GM23338 (cell line): ENCODE data around the gene YIPF5. TPM values are rescaled to one million over a fixed set of nuclear protein-coding genes. Genes with fewer than 3 reads are reported as not detected.
A peak's percentile ranks its signal among the peaks of the same experiment; 100 is the strongest.

Experiments used
- ATAC-seq: fragments of 200-7000 bp; cut with Tn5 transposase; 3 replicates; pipeline ENCODE4 v1.9.1; 2020
- DNase-seq: peaks from one replicate; pipeline ENCODE4 v3.0.0-alpha.2; 2015; ENCODE audit warnings: low spot score
- H2AFZ ChIP-seq: fragments of 200-600 bp; sonication (generic); 2 replicates; pipeline ENCODE4 v1.8.0; 2016; ENCODE audit warnings: antibody characterized with exemption, mild to moderate bottlenecking, moderate library complexity
- H3F3A ChIP-seq: fragments of 200-600 bp; sonication (generic); replicated peaks from 2 replicates; pipeline ENCODE4 v1.8.0; 2017; ENCODE audit warnings: antibody characterized with exemption, mixed run types, low read depth
- H3K27ac ChIP-seq: fragments of 200-600 bp; sonication (generic); 2 replicates; pipeline ENCODE4 v1.6.1; 2016; ENCODE audit warnings: low read depth
- H3K27me3 ChIP-seq: fragments of 200-600 bp; sonication (generic); 2 replicates; pipeline ENCODE4 v1.8.0; 2016; ENCODE audit warnings: mild to moderate bottlenecking, mixed run types, moderate library complexity; ENCODE audit not compliant: insufficient read depth
- H3K36me3 ChIP-seq: fragments of 200-600 bp; sonication (generic); 2 replicates; pipeline ENCODE4 v1.8.0; 2016; ENCODE audit warnings: mild to moderate bottlenecking; ENCODE audit not compliant: insufficient read depth
- H3K4me1 ChIP-seq: fragments of 200-600 bp; sonication (generic); 2 replicates; pipeline ENCODE4 v1.8.0; 2016; ENCODE audit warnings: mild to moderate bottlenecking, moderate library complexity; ENCODE audit not compliant: insufficient read depth
- H3K4me2 ChIP-seq: fragments of 200-600 bp; sonication (generic); 2 replicates; pipeline ENCODE4 v1.7.1; 2017; ENCODE audit warnings: mixed run types
- H3K4me3 ChIP-seq: fragments of 200-600 bp; sonication (generic); 2 replicates; pipeline ENCODE4 v1.6.1; 2016; ENCODE audit warnings: mixed run types
- H3K79me2 ChIP-seq: fragments of 200-600 bp; sonication (generic); replicated peaks from 2 replicates; pipeline ENCODE4 v1.8.0; 2017; ENCODE audit warnings: mild to moderate bottlenecking; ENCODE audit not compliant: insufficient read depth
- H3K9me2 ChIP-seq: fragments of 200-600 bp; sonication (generic); 2 replicates; pipeline ENCODE4 v1.8.0; 2017; ENCODE audit not compliant: insufficient read depth
- H4K20me1 ChIP-seq: fragments of 200-600 bp; sonication (generic); replicated peaks from 2 replicates; pipeline ENCODE4 v1.8.0; 2017; ENCODE audit warnings: mild to moderate bottlenecking; ENCODE audit not compliant: insufficient read depth
- H3K27ac Mint-ChIP-seq: 2 replicates; pipeline ENCODE4 v1.8.0; 2020; ENCODE audit warnings: inconsistent platforms, mild to moderate bottlenecking, moderate library complexity, mixed read lengths
- H3K27me3 Mint-ChIP-seq: 3 replicates; pipeline ENCODE4 v1.8.0; 2022; ENCODE audit warnings: low read depth, mild to moderate bottlenecking, moderate library complexity, mixed read lengths, inconsistent platforms; ENCODE audit not compliant: insufficient read depth, poor library complexity
- H3K36me3 Mint-ChIP-seq: 3 replicates; pipeline ENCODE4 v1.8.0; 2021; ENCODE audit warnings: low read depth, mild to moderate bottlenecking, inconsistent platforms, moderate library complexity, mixed read lengths
- H3K4me1 Mint-ChIP-seq: 3 replicates; pipeline ENCODE4 v1.8.0; 2020; ENCODE audit warnings: mild to moderate bottlenecking, inconsistent platforms, mixed read lengths
- H3K4me3 Mint-ChIP-seq: 3 replicates; pipeline ENCODE4 v1.8.0; 2021; ENCODE audit warnings: moderate library complexity, mild to moderate bottlenecking, inconsistent platforms, mixed read lengths
- H3K9me3 Mint-ChIP-seq: 3 replicates; pipeline ENCODE4 v1.8.0; 2020; ENCODE audit warnings: moderate library complexity, mild to moderate bottlenecking, inconsistent platforms, mixed read lengths
- CREB1 ChIP-seq: fragments of 250-450 bp; sonication (Bioruptor Pico); IDR thresholded peaks from 2 replicates; pipeline ENCODE4 v1.5.0; 2020; ENCODE audit warnings: low read depth, mild to moderate bottlenecking, moderate library complexity
- EZH2 ChIP-seq: fragments of 200-600 bp; sonication (generic); IDR thresholded peaks from one replicate; pipeline ENCODE4 v1.8.0; 2017; ENCODE audit warnings: antibody characterized with exemption, mild to moderate bottlenecking, low read depth; ENCODE audit not compliant: unreplicated experiment
- JUNB ChIP-seq: IDR thresholded peaks from one replicate; pipeline ENCODE4 v1.6.1; 2016; ENCODE audit warnings: antibody characterized with exemption; ENCODE audit not compliant: unreplicated experiment
- NANOG ChIP-seq: IDR thresholded peaks from 2 replicates; pipeline ENCODE4 v1.6.1; 2016; ENCODE audit warnings: antibody characterized with exemption, borderline replicate concordance
- POLR2AphosphoS5 ChIP-seq: IDR thresholded peaks from 2 replicates; pipeline ENCODE4 v1.6.1; 2016; ENCODE audit warnings: antibody characterized with exemption, low read depth
- ZNF114 ChIP-seq: fragments of 250-450 bp; sonication (Bioruptor Pico); IDR thresholded peaks from 2 replicates; pipeline ENCODE4 v1.5.0; 2020; ENCODE audit warnings: mild to moderate bottlenecking, moderate library complexity
- polyA plus RNA-seq: library from polyadenylated mRNA; unstranded; fragments of >200 nt; fragmentation: Nextera tagmentation; extraction: Ambion mirVana; gene quantifications from 2 replicates; pipeline ENCODE4 v1.2.1, GENCODE V29; 2016
- total RNA-seq: library from RNA; depleted of rRNA; stranded (reverse); fragments of >200 nt; shearing (Covaris generic); gene quantifications from 2 replicates; pipeline ENCODE4 v1.2.3, GENCODE V29; 2014
- TF ChIP-seq, protein P1 (sequence below), 2 experiments: fragments of 200-600 bp in 1 of 2; sonication (generic) in 1 of 2; conservative IDR thresholded peaks; 2 replicates each; pipeline versions ENCODE4 v1.5.1 to v1.6.1; 2016 to 2017; ENCODE audit warnings: antibody characterized with exemption in 2 of 2, low read depth in 2 of 2, mild to moderate bottlenecking in 2 of 2, moderate library complexity in 1 of 2
- TF ChIP-seq, protein P2 (sequence below): IDR thresholded peaks from one replicate; pipeline ENCODE4 v1.6.1; 2018; ENCODE audit warnings: antibody characterized with exemption; ENCODE audit not compliant: unreplicated experiment

Gene YIPF5
- total and polyA plus RNA-seq, 2 experiments from 2014 or later, result 28.1 to 46.5 TPM

DNA sequence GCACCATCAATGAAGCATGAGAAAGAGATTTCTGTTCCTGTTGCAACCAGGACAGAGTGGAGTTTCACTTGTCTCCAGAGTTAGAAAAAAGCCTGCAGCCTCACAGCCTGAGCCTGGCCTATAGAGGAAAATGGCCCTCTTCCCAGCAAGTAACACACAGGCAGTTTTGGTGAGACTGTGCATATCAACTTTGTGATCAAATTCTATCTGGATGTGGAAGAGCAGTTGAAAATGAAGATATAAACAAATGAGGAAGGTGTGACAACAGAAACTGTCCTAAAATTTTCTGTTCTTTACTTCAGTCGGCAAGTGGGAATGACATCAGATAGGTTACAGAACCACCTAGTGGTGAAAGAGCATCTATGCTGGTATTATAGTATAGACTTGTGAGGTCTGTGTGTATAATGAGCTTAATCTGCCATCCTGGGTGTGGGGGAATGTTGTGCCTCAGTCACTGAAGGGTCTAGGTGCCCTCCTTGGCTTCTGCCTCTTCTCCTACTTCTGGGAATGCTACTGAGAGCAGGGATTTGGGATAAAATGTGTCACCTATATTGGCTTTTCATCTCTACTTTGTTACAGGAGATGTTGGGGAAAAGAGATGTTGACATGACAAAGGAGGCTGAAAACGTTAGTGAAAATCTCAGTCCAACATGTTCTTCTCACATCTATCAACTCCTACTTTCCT lies 28.2 kb downstream of the YIPF5 start:
- Histone ChIP-seq H3K4me3 (no peak overlapping the region), H3K4me2 (no peak overlapping the region), H4K20me1 (no peaks in the 10 kb centered on the region), H3K27me3 (no peaks in the 10 kb centered on the region), H3K4me1 (no peaks in the 10 kb centered on the region), H3K9me2 (no peaks in the 10 kb centered on the region), H3K27ac (no peak overlapping the region), H3K36me3 (no peaks in the 10 kb centered on the region), H3K79me2 (no peaks in the 10 kb centered on the region), H2AFZ (peak overlapping the region; percentile 54; the same call in 1 of the 2 replicates), H3F3A (no peaks in the 10 kb centered on the region)
- ATAC-seq, result peak; percentile 98
- H3K9me3 Mint-ChIP-seq, result no peaks in the 10 kb centered on the region
- peak; percentile 77 for DNase-seq
- H3K4me3 Mint-ChIP-seq, result no peak overlapping the region
- no peak overlapping the region for H3K27ac Mint-ChIP-seq
- TF ChIP-seq CREB1 (0 out of 2 replicates have a peak, but pooled peaks have one; percentile 16), JUNB (no peak)
- TF ChIP-seq, protein P1, sequence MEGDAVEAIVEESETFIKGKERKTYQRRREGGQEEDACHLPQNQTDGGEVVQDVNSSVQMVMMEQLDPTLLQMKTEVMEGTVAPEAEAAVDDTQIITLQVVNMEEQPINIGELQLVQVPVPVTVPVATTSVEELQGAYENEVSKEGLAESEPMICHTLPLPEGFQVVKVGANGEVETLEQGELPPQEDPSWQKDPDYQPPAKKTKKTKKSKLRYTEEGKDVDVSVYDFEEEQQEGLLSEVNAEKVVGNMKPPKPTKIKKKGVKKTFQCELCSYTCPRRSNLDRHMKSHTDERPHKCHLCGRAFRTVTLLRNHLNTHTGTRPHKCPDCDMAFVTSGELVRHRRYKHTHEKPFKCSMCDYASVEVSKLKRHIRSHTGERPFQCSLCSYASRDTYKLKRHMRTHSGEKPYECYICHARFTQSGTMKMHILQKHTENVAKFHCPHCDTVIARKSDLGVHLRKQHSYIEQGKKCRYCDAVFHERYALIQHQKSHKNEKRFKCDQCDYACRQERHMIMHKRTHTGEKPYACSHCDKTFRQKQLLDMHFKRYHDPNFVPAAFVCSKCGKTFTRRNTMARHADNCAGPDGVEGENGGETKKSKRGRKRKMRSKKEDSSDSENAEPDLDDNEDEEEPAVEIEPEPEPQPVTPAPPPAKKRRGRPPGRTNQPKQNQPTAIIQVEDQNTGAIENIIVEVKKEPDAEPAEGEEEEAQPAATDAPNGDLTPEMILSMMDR (conservative IDR thresholded peaks at IDR 0.05; ENCODE audit: low read depth in 2 of 2), result peak; percentile 76 to 78
- no peaks in the 10 kb centered on the region for H3K27me3 Mint-ChIP-seq
- H3K4me1 Mint-ChIP-seq, result peaks cover 8% of the 10 kb centered on the region; the same call in 1 of the 3 replicates
- no peaks in the 10 kb centered on the region for H3K36me3 Mint-ChIP-seq

DNA sequence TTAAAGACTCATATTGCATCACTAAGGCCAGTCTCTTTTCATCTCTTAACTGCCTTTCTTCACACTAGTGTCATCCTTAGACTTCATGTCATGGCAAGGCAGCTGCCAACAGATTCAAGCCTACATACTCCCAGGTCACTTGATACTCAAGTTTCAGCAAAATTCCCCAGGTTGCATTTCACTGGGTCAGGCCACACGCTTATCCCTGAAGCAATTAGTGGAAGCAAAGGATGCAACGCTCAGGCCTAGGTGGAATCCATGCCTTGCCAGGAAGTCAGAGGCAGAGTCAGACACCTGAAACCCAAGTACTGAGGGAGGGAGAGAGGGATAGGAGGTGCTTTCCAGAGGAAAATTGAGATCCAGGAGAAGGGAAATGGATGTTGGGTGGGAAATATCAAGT lies 28.9 kb downstream of the YIPF5 start:
- Mint-ChIP-seq H3K27ac (no peak overlapping the region), H3K4me1 (peaks cover 8% of the 10 kb centered on the region; the same call in 1 of the 3 replicates), H3K36me3 (no peaks in the 10 kb centered on the region), H3K27me3 (no peaks in the 10 kb centered on the region), H3K9me3 (no peaks in the 10 kb centered on the region), H3K4me3 (no peak overlapping the region)
- Histone ChIP-seq H3K4me2 (no peak overlapping the region), H3K27me3 (no peaks in the 10 kb centered on the region), H2AFZ (no peak overlapping the region), H3F3A (no peaks in the 10 kb centered on the region), H3K4me3 (no peak overlapping the region), H4K20me1 (no peaks in the 10 kb centered on the region), H3K27ac (no peak overlapping the region), H3K9me2 (no peaks in the 10 kb centered on the region), H3K36me3 (no peaks in the 10 kb centered on the region), H3K79me2 (no peaks in the 10 kb centered on the region), H3K4me1 (no peaks in the 10 kb centered on the region)
- peak; percentile 28; the same call in 2 of the 3 replicates for ATAC-seq
- TF ChIP-seq, protein P1 (conservative IDR thresholded peaks at IDR 0.05; ENCODE audit: low read depth in 2 of 2), result no peak
- no peak for DNase-seq

DNA sequence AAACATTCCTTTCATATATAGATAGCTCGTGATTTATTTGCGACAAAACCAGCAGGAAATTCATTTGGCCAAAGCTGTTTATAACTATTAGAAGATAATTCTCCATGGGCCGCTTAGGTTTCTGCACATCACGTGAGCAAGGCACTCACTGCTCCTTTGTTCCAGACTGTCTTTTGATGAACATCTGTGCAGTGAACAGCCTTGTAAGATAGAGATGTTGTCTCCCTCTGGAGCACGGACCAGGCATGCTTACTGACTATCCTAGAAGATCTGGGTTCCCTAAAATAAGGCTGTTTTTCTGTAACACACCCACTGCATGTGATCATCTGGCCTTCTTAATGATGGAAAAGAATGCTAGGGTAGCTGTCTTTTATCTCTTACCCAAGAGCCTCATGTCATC lies 30.9 kb downstream of the YIPF5 start:
- Histone ChIP-seq H3K4me1 (no peaks in the 10 kb centered on the region), H4K20me1 (no peaks in the 10 kb centered on the region), H3K4me3 (no peak overlapping the region), H3K79me2 (no peaks in the 10 kb centered on the region), H3K36me3 (no peaks in the 10 kb centered on the region), H3K4me2 (no peak overlapping the region), H3K9me2 (no peaks in the 10 kb centered on the region; the same call in 1 of the 2 replicates), H3K27me3 (no peaks in the 10 kb centered on the region), H3K27ac (no peak overlapping the region), H2AFZ (no peak overlapping the region), H3F3A (no peaks in the 10 kb centered on the region)
- Mint-ChIP-seq H3K4me3 (no peak overlapping the region), H3K27me3 (no peaks in the 10 kb centered on the region), H3K27ac (no peak overlapping the region), H3K36me3 (no peaks in the 10 kb centered on the region), H3K9me3 (no peaks in the 10 kb centered on the region), H3K4me1 (peaks cover 8% of the 10 kb centered on the region; the same call in 1 of the 3 replicates)
- ATAC-seq (no peak), DNase-seq (no peak)
- TF ChIP-seq, protein P1 (conservative IDR thresholded peaks at IDR 0.05; ENCODE audit: low read depth in 2 of 2), result peak in 1 of 2 experiments; percentile 20; a peak in 2 of 4 replicates
- TF ChIP-seq POLR2AphosphoS5, result no peak
- TF ChIP-seq NANOG, result no peak
- TF ChIP-seq, protein P2, sequence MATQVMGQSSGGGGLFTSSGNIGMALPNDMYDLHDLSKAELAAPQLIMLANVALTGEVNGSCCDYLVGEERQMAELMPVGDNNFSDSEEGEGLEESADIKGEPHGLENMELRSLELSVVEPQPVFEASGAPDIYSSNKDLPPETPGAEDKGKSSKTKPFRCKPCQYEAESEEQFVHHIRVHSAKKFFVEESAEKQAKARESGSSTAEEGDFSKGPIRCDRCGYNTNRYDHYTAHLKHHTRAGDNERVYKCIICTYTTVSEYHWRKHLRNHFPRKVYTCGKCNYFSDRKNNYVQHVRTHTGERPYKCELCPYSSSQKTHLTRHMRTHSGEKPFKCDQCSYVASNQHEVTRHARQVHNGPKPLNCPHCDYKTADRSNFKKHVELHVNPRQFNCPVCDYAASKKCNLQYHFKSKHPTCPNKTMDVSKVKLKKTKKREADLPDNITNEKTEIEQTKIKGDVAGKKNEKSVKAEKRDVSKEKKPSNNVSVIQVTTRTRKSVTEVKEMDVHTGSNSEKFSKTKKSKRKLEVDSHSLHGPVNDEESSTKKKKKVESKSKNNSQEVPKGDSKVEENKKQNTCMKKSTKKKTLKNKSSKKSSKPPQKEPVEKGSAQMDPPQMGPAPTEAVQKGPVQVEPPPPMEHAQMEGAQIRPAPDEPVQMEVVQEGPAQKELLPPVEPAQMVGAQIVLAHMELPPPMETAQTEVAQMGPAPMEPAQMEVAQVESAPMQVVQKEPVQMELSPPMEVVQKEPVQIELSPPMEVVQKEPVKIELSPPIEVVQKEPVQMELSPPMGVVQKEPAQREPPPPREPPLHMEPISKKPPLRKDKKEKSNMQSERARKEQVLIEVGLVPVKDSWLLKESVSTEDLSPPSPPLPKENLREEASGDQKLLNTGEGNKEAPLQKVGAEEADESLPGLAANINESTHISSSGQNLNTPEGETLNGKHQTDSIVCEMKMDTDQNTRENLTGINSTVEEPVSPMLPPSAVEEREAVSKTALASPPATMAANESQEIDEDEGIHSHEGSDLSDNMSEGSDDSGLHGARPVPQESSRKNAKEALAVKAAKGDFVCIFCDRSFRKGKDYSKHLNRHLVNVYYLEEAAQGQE, result no peak
- TF ChIP-seq EZH2, result no peak
- no peak for TF ChIP-seq ZNF114 (CRISPR knock-in tag)
